SHP77 treated with DMSO at 0.1 percent for 48 hours (cell line): Measurements from ENCODE around the gene EI24.
"Not testable (repeated sequence)": the region's sequence is repeated elsewhere in the genome, so short reads cannot be mapped to it uniquely, and the experiment has no call there.

ENCODE experiments used
- DNase-seq: peaks from one replicate; lab custom pipeline; 2025; lab: John Stamatoyannopoulos, UW

The EI24 gene

GRCh38 chr11:125568970-125569914, at the start of gene EI24:
Gene EI24, plus strand, starts transcription at chr11:125569477. Its CDS starts 3,051 bp downstream, at chr11:125572528.
- peak; percentile 70 for DNase-seq

- no peak for DNase-seq
These were observed 49.1 kb upstream of the EI24 start for GRCh38 chr11:125519860-125520834.

- DNase-seq = no peak
These were observed 44.0 kb upstream of the EI24 start for GRCh38 chr11:125525303-125525702.

GRCh38 chr11:125532668-125533067, 36.6 kb upstream of the EI24 start:
- no peak for DNase-seq

GRCh38 chr11:125535585-125535984, 33.7 kb upstream of the EI24 start:
- DNase-seq = no peak

GRCh38 chr11:125536834-125537233, 32.4 kb upstream of the EI24 start:
- not testable (repeated sequence) for DNase-seq

GRCh38 chr11:125542709-125543108, 26.6 kb upstream of the EI24 start:
- no peak for DNase-seq

GRCh38 chr11:125550780-125551179, 18.5 kb upstream of the EI24 start:
- no peak for DNase-seq

DNA sequence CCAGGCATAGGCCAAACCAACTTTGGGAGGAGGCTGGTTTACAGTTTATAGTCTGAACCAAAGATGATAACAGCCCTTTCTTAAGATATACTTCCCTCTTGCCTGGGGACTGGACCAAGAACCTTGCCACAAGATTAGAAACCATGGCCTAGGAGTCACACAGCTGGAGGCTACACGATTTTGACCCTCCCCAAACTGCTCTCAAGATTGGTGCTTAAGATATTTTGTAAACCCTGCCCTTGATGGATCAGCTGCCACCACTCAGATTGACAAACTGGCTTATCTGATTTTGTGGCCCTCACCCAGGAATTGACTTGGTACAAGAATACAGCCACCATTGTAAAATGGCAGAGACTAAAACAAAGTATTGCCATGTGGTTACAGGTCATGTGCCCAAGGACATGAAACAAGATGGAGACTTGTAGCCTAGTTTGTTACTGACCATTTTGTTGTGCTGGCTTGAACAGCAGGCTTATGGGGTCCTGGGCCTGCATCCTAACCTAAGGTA, 17.4 kb upstream of the EI24 start:
- DNase-seq = no peak

- DNase-seq = no peak
These were observed 16.4 kb upstream of the EI24 start for GRCh38 chr11:125552927-125553326.

DNA sequence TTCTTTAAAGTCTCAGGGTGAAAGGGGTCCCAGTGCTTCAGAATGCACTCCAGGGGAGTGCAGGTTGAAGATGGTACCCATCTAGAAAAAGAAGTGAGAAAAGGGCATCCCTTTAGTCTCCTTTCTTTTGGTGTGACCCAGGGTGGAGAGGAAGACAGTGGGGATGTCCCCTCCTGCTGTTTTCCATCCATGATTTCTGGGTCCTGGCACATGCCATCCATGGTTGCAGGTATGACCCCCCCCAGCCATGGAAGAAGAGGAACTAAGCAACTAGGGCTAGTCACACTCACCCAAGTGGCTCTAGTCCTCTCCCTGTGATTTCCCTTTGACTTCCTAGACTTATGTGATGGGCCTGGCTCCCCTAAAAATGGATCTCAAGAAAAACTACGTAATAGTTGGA, 15.9 kb upstream of the EI24 start:
- DNase-seq = no peak

- no peak for DNase-seq
These were observed 15.2 kb upstream of the EI24 start for GRCh38 chr11:125554038-125554437.

GRCh38 chr11:125559888-125560287, 9.4 kb upstream of the EI24 start:
- no peak for DNase-seq

DNA sequence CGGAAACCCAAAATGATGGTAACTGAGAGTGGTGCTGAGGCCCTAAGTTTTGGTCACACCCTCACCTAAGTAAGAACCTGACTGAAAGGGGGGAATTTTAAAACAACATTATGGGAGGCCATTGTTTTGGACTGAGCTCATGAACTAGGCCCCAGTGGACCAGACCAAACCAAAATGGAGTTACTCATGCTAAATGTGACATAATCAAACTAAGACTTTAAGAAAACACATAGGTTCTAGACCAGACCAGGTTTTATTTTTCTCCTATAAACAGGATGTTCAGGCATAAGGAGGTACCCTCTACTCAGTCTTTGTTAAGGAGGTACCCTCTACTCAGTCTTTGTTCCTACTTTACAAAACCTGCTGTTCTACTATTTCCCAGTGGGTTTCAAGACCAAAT, 7.4 kb upstream of the EI24 start:
- DNase-seq = no peak

DNA sequence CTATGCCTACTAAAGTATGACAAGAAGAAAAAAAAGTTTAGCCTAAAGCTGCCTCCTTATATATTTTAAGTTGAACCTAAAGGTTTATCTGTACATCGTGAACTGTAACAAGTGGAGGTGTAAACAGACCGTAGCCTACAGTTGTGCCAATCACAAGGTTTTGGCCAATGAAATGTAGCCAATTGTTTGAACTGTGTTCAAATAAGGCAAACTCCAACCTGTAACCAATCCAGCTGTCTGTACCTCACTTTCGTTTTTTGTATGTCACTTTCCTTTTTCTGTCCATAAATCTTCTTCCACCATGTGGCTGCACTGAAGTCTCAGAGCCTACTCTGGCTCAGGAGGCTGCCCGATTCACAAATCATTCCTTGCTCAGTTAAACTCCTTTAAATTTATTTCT, 6.8 kb upstream of the EI24 start:
- DNase-seq = no peak

- no peak for DNase-seq
These were observed 4.9 kb upstream of the EI24 start for GRCh38 chr11:125564357-125564756.

DNA sequence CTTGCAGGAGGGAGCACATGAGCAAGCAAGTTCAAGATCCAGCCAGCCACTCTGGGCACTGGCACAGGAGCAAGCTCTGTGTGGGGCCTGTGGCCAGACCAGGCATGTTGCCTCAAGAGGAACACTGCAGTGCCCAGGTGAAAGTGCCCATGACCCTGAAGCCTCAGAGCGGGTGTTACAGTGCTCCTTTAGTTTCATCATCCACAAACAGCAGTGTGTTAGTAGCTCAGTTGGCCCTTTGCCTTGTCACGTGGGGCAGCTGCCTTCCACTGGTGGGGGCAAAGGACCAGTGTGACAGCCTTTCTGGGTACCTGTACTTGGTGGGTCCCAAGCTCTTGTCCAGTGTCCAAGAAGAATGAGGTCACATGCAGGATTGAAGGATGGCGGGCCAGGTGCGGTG, 3.0 kb upstream of the EI24 start:
- no peak for DNase-seq

GRCh38 chr11:125569915-125570621, 791 bp downstream of the EI24 start:
- DNase-seq = peak; percentile 8

GRCh38 chr11:125570952-125571351, 1.7 kb downstream of the EI24 start:
- DNase-seq = no peak

DNA sequence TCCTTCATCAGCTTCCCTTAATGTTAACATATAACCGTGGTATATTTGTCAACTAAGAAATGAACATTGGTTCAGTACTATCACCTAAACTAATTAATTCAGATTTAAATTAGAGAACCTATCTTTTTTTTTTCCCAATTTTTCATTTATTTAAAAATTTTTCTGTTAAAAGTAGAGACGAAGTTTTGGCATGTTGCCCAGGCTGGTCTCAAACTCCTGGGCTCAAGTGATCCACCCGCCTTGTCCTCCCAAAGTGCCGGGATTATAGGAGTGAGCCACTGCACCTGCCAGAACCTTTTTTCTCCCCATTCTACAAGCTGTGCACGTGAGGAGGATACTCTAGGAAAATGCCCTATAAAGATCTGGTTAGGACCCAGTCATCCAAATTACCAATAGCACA, 3.6 kb downstream of the EI24 start:
- no peak for DNase-seq

- DNase-seq = not testable (repeated sequence)
These were observed 7.9 kb downstream of the EI24 start for GRCh38 chr11:125577181-125577580.

GRCh38 chr11:125578783-125579182, 9.5 kb downstream of the EI24 start:
- DNase-seq = no peak
